ENCODE results near the gene AP5S1. TPM values are rescaled to one million over a fixed set of nuclear protein-coding genes. Genes with fewer than 3 reads are reported as not detected.
"Not testable (repeated sequence)": the region's sequence is repeated elsewhere in the genome, so short reads cannot be mapped to it uniquely, and the experiment has no call there.

Gene AP5S1
- total RNA-seq, 2 donors from 2014 or later: 10.6 to 17.8 TPM

DNA sequence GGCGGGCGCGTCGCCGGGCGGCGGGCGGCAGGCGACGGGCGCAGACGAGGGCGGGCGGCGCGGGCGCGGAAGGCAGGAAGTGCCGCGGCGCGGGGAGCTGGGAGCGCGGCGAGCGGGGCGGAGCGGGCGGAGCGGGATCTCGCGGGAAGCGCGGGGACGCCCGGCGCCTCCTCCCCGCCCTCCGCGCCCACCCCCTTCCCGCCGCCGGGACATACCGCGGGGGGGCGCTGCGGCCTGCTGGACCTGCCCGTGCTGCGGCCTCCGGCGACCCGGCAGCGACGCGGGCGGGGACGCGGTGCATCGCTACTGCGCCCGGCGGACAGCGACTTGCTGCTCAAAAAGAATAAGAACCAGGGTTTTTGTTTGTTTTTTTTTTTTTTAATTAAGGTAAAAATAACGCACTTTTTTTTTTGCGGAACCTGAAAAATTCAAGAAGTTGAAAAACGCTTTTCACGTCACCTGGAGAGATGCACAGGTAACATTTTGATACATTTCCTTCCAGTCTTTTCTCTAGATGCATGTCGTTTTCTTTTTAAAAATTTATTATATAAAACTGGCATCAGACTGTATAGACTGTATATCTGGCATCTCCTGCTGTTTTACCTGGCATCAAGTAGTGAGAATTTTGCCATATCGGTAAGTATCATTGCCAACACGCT lies 33.6 kb upstream of the AP5S1 start, which contains the start of gene CENPB:
TSS of gene CENPB (minus strand) at position 76 of the 659 bp plus-strand sequence. CDS start 257 bp downstream, outside the sequence.
- Mint-ChIP-seq H3K36me3 (peaks cover 8 to 9% of the 10 kb centered on the region in 2 donors), H3K9me3 (no peaks in the 10 kb centered on the region), H3K27ac (peak within 1 kb of the TSS; percentile 44 to 63)
- DNase-seq (ENCODE audit: low spot score in 2 of 2) (peak; percentile 92 to 99), ATAC-seq (peak; percentile 94 to 96)

DNA sequence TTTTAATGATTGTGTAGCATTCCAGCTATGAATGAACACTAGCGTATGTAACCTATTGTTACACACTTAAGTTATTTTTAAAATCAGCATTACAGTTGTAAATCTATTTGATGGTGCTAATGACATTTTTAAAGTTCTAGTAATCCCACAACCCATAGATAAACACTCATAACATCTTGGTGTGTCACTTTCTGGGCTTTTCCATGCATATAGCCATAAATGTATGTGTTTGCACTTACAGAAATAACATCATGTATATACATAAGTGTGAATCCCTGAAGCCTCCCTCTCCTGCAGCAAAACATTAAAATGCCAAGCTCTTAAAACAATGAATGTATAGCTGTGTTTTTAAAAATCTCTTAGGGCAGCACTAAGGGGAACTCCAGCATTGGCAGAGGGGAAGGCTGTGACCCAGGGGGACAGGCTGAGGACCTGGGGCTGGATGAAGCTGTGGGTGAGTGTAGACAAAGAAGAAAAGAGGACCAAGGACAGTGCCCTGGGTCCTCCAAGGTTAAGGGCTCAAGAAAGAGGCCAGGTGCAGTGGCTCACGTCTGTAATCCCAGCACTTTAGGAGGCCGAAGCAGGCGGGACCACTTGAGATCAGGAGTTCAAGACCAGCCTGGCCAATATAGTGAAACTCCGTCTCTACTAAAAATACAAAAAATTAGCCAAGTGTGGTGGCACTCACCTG lies 32.9 kb upstream of the AP5S1 start:
- DNase-seq (ENCODE audit: low spot score in 2 of 2) (no peak), ATAC-seq (no peak)
- Mint-ChIP-seq H3K9me3 (no peaks in the 10 kb centered on the region), H3K36me3 (peaks cover 8 to 9% of the 10 kb centered on the region in 2 donors), H3K27ac (peak overlapping the region in 1 of 2 donors; percentile 63)

- DNase-seq (ENCODE audit: low spot score in 2 of 2): no peak
- Mint-ChIP-seq H3K36me3 (peaks cover 8 to 9% of the 10 kb centered on the region in 2 donors), H3K27ac (no peak overlapping the region), H3K9me3 (no peaks in the 10 kb centered on the region)
- no peak for ATAC-seq
Measured at GRCh38 chr20:3788685-3789155, 31.6 kb upstream of the AP5S1 start.

GRCh38 chr20:3789201-3789600 lies 31.1 kb upstream of the AP5S1 start:
- not testable (repeated sequence) for ATAC-seq; DNase-seq (ENCODE audit: low spot score in 2 of 2); H3K36me3 Mint-ChIP-seq; H3K27ac Mint-ChIP-seq; H3K9me3 Mint-ChIP-seq

GRCh38 chr20:3794168-3794567 lies 26.2 kb upstream of the AP5S1 start:
- H3K9me3 Mint-ChIP-seq; DNase-seq (ENCODE audit: low spot score in 2 of 2); ATAC-seq: not testable (repeated sequence)
- H3K27ac Mint-ChIP-seq: peak overlapping the region in 1 of 2 donors; percentile 86
- H3K36me3 Mint-ChIP-seq: peaks cover 19 to 26% of the 10 kb centered on the region in 2 donors

- no peaks in the 10 kb centered on the region for H3K9me3 Mint-ChIP-seq
- ATAC-seq (no peak), DNase-seq (ENCODE audit: low spot score in 2 of 2) (no peak)
- peaks cover 23 to 31% of the 10 kb centered on the region in 2 donors for H3K36me3 Mint-ChIP-seq
- H3K27ac Mint-ChIP-seq: peak overlapping the region; percentile 86 to 97
Measured at GRCh38 chr20:3794701-3795420, 25.5 kb upstream of the AP5S1 start.

DNA sequence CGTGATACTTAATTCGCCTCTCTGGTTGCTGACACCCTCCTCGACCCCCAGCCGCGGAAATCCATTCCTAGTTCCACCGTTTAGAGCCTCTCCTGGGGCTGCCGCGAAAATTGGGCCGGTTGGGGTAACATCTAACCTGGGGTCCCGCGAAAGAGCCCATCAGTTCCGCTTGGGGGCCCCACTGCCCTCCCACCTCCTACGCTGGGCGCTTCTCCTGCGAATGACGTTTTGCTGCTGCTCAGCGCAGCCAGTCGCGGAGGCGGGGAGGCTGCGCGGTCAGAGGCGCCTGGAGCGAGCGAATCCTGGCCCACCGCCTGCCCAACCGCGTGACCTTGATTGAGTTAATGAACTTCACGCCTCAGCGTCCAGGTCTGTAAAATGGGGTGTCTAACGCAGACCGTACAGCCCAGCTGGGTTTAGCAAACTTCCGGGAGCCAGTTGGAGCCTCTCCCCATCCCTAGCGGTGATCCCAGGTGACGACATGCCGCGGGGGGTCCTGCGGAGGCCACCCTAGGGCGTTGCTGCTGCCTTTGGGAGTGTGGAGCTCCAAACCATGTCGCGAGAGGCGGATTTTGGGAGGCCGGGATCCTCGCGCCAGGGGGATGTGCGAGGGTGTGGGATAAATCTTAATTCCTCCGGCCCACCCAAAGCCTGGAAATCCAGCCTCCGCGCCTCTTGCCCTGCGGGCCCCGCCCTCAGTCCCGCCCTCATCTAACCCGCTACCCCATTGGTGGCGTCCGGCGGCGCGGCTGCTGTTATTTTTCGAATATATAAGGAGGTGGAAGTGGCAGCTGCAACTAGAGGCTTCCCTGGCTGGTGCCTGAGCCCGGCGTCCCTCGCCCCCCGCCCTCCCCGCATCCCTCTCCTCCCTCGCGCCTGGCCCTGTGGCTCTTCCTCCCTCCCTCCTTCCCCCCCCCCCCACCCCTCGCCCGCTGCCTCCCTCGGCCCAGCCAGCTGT lies 24.6 kb upstream of the AP5S1 start, which contains the start of gene CDC25B:
TSS of gene CDC25B (plus strand) at position 800 of the 958 bp plus-strand sequence. CDS start 222 bp downstream, outside the sequence.
- H3K9me3 Mint-ChIP-seq: no peaks in the 10 kb centered on the region
- ATAC-seq: peak; percentile 84 to 87
- H3K36me3 Mint-ChIP-seq: peaks cover 29 to 31% of the 10 kb centered on the region in 2 donors
- peak within 1 kb of the TSS; percentile 86 to 97 for H3K27ac Mint-ChIP-seq
- DNase-seq (ENCODE audit: low spot score in 2 of 2): peak; percentile 85 to 93

DNA sequence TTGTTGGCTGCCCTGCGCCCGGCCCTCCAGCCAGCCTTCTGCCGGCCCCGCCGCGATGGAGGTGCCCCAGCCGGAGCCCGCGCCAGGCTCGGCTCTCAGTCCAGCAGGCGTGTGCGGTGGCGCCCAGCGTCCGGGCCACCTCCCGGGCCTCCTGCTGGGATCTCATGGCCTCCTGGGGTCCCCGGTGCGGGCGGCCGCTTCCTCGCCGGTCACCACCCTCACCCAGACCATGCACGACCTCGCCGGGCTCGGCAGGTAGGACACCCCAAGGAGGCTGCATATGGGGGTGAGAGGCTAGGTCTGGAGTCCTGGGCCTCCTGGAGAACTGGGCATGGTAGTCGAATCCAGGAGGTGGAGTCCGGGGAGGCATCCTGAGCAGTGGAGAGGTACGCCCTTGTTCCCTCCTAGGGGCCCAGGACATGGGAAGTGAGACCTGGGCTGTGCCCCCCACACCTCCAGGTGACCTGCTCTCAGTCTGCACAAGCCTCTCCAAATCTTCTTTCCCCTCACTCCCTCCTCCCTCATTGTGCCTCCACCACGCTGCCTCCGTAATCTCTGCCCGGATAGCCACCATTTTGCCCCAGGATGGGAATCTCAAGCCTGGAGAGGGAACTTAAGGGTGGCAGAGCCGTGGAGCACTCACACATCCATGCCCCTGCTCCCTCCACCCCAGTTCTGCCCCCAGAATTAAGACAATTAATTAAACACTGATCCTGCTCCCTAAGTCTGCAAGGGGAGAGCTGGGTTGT lies 23.7 kb upstream of the AP5S1 start:
- no peak for DNase-seq (ENCODE audit: low spot score in 2 of 2)
- Mint-ChIP-seq H3K36me3 (peaks cover 31 to 34% of the 10 kb centered on the region in 2 donors), H3K9me3 (no peaks in the 10 kb centered on the region), H3K27ac (peak overlapping the region; percentile 86 to 94)
- peak in 1 of 2 donors; percentile 2 for ATAC-seq

DNA sequence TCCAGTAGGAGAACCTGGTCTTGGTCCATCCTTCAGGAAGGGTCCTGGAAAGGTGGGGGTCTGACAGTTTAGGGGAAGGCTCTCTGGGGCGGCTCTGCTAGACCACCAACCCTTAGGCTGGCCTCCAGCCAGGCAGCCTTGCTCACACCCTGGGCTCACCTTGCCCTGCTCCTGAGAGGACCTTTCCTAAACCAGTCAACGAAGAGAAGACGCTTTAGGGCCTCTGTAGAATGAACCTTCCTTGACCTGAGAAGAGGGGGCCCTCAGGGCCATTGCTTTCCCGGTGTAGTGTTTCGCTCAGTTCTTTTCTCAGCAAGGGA lies 23.2 kb upstream of the AP5S1 start:
- H3K36me3 Mint-ChIP-seq: peaks cover 35 to 39% of the 10 kb centered on the region in 2 donors
- DNase-seq (ENCODE audit: low spot score in 2 of 2) (no peak), ATAC-seq (no peak)
- H3K27ac Mint-ChIP-seq: peak overlapping the region; percentile 86 to 99
- no peaks in the 10 kb centered on the region for H3K9me3 Mint-ChIP-seq

GRCh38 chr20:3797592-3798372 lies 22.6 kb upstream of the AP5S1 start:
- H3K36me3 Mint-ChIP-seq: peaks cover 41 to 43% of the 10 kb centered on the region in 2 donors

DNA sequence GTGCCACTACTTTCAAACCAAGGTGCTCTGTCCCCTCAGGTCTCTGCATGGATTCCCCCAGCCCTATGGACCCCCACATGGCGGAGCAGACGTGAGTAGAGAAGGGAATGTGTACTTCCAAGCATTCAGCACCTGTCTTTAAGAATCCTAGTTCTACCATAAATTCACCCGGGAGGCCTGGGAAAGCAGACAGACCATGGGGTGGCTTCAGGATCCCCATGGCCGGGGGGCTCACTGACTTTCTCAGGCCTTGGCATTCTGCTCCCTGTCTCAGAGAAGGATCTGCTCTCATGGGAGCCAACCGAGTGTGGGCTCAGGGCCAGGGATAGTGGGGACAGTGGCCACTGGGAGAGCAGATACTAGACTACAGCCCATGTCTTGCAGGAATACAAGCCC lies 22.0 kb upstream of the AP5S1 start:
- no peak for ATAC-seq
- H3K36me3 Mint-ChIP-seq: peaks cover 44 to 45% of the 10 kb centered on the region in 2 donors
- no peaks in the 10 kb centered on the region for H3K9me3 Mint-ChIP-seq
- DNase-seq (ENCODE audit: low spot score in 2 of 2): no peak
- H3K27ac Mint-ChIP-seq: peak overlapping the region; percentile 86 to 99

More at GRCh38 chr20:3797592-3798372, 22.6 kb upstream of the AP5S1 start:
- DNase-seq (ENCODE audit: low spot score in 2 of 2) (no peak), ATAC-seq (peak; percentile 21 to 22)
- Mint-ChIP-seq H3K9me3 (no peaks in the 10 kb centered on the region), H3K27ac (peak overlapping the region; percentile 86 to 99)

GRCh38 chr20:3798908-3799248 lies 21.5 kb upstream of the AP5S1 start:
- Mint-ChIP-seq H3K9me3 (no peaks in the 10 kb centered on the region), H3K27ac (peak overlapping the region; percentile 86 to 99), H3K36me3 (peaks cover 45 to 49% of the 10 kb centered on the region in 2 donors)
- ATAC-seq (no peak), DNase-seq (ENCODE audit: low spot score in 2 of 2) (no peak)

DNA sequence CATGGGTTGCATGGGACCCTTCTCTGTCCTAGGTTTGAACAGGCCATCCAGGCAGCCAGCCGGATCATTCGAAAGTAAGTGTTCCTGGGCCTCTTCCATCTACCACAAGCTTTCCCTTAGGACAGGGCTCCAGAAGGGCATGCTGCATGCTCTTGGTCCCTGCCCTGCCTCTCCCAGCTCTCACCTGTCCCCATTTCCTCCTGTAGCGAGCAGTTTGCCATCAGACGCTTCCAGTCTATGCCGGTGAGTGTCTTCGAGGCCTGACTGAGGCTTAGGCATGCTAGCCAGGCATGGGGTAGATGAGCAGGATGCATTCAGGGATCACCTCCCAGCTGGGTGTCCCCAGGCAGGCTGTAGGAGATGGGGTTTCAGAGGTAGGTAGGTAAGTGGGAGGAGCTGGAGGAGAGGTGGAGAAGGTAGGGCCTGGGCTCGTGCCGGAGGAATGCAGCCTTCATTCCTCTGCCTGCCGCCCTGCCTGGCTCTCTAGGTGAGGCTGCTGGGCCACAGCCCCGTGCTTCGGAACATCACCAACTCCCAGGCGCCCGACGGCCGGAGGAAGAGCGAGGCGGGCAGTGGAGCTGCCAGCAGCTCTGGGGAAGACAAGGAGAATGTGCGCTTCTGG lies 20.0 kb upstream of the AP5S1 start:
- Mint-ChIP-seq H3K27ac (peak overlapping the region; percentile 86 to 92), H3K36me3 (peaks cover 50 to 59% of the 10 kb centered on the region in 2 donors), H3K9me3 (no peaks in the 10 kb centered on the region)
- DNase-seq (ENCODE audit: low spot score in 2 of 2): no peak
- no peak for ATAC-seq

- DNase-seq (ENCODE audit: low spot score in 2 of 2) (no peak), ATAC-seq (no peak)
- Mint-ChIP-seq H3K27ac (peak overlapping the region in 1 of 2 donors; percentile 86), H3K9me3 (no peaks in the 10 kb centered on the region), H3K36me3 (peaks cover 50 to 64% of the 10 kb centered on the region in 2 donors)
Measured at GRCh38 chr20:3800878-3801260, 19.5 kb upstream of the AP5S1 start.

All from activated naive CD4-positive, alpha-beta T cell treated with anti-CD3 and anti-CD28 coated beads, Interleukin-2, amount 50 U/mL, for 72 hours (primary cell).